ENCODE data around the gene ACOX3. TPM values are rescaled to one million over a fixed set of nuclear protein-coding genes. Genes with fewer than 3 reads are reported as not detected.

ACOX3 gene
- polyA plus RNA-seq, 1 experiment, result 7.9 TPM

DNA sequence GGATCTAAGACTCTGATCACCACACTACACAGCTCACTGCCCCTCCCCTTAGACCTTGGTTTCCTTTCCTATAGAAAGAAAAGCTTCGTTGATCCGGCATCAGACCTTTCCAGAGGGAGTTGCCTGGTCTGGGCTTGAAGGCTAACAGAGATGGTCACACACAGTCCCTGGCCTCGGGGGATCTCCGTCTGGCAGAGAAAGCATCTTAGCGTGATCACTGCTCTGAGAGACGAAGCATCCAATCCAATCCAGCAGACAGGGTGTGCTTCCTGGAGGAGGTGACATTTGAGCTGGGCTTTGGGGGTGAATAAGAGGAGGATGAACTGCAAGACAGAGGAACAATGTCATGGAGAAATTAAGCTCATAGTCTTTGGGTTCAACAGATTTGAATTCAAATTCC lies 121.5 kb downstream of the ACOX3 start:
- H3K9me3 ChIP-seq (ENCODE audit: control insufficient read depth, insufficient read depth, low read length), result peaks cover 13% of the 10 kb centered on the region
- no peak for DNase-seq (ENCODE audit: low read depth, low spot score)
- no peak overlapping the region for H3K27ac ChIP-seq (ENCODE audit: low read depth, low read length)
- TF ChIP-seq, protein P1, sequence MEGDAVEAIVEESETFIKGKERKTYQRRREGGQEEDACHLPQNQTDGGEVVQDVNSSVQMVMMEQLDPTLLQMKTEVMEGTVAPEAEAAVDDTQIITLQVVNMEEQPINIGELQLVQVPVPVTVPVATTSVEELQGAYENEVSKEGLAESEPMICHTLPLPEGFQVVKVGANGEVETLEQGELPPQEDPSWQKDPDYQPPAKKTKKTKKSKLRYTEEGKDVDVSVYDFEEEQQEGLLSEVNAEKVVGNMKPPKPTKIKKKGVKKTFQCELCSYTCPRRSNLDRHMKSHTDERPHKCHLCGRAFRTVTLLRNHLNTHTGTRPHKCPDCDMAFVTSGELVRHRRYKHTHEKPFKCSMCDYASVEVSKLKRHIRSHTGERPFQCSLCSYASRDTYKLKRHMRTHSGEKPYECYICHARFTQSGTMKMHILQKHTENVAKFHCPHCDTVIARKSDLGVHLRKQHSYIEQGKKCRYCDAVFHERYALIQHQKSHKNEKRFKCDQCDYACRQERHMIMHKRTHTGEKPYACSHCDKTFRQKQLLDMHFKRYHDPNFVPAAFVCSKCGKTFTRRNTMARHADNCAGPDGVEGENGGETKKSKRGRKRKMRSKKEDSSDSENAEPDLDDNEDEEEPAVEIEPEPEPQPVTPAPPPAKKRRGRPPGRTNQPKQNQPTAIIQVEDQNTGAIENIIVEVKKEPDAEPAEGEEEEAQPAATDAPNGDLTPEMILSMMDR (IDR thresholded peaks at IDR 0.05; ENCODE audit: low read depth, low read length), result no peak
- POLR2A ChIA-PET, result no interaction called here
- no peaks in the 10 kb centered on the region for H3K27me3 ChIP-seq (ENCODE audit: control insufficient read depth, insufficient read depth, low read length)
- CTCF ChIA-PET, result interaction anchor here (1.3 kb wide), 1 partner anchor 41 kb away, joined by 3 read pairs; no protein-coding TSS in a partner anchor
- H3K4me3 ChIP-seq (ENCODE audit: low read depth, low read length), result no peak overlapping the region

DNA sequence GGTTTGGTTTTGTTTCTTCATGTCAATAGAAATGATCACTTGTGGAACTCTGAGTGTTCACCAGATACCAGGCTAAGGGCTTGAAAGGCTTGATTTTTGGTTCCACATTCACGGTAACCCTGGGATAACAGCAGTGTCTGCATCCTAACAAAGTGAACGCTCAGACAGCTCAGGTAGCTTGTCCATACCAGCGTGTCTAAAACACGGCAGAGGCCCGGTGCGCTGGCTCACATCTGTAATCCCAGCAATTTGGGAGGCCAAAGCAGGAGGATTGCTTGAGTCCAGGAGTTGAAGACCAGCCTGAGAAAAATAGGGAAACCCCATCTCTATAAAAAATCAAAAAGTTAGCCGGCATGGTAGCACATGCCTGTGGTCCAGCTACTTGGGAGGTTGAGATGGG lies 122.0 kb downstream of the ACOX3 start:
- ChIA-PET CTCF (interaction anchor here (1.3 kb wide), 1 partner anchor 40 kb away, joined by 3 read pairs; no protein-coding TSS in a partner anchor), POLR2A (no interaction called here)
- Histone ChIP-seq H3K9me3 (ENCODE audit: control insufficient read depth, insufficient read depth, low read length) (peaks cover 10% of the 10 kb centered on the region), H3K4me3 (ENCODE audit: low read depth, low read length) (no peak overlapping the region), H3K27ac (ENCODE audit: low read depth, low read length) (no peak overlapping the region), H3K27me3 (ENCODE audit: control insufficient read depth, insufficient read depth, low read length) (no peaks in the 10 kb centered on the region)
- TF ChIP-seq, protein P1 (IDR thresholded peaks at IDR 0.05; ENCODE audit: low read depth, low read length), result no peak
- DNase-seq (ENCODE audit: low read depth, low spot score), result no peak

DNA sequence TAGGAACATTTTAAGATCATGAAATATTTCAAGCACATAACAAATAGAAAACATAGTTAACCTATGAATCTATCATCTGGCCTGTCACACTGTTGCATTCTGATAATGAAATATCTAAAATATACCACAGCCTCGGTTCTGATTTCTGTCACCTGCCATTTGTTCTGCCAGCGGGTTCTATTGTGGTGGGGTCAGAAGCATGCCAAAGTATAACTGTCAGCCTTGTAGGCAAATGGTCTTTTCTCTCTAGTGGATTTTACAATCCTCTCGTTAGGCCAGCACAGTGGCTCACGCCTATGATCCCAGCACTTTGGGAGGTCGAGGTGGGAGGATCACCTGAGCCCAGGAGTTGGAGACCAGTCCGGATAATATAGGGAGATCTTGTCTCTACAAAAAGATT lies 123.0 kb downstream of the ACOX3 start:
- DNase-seq (ENCODE audit: low read depth, low spot score), result no peak
- TF ChIP-seq, protein P1 (IDR thresholded peaks at IDR 0.05; ENCODE audit: low read depth, low read length), result no peak
- POLR2A ChIA-PET, result no interaction called here

DNA sequence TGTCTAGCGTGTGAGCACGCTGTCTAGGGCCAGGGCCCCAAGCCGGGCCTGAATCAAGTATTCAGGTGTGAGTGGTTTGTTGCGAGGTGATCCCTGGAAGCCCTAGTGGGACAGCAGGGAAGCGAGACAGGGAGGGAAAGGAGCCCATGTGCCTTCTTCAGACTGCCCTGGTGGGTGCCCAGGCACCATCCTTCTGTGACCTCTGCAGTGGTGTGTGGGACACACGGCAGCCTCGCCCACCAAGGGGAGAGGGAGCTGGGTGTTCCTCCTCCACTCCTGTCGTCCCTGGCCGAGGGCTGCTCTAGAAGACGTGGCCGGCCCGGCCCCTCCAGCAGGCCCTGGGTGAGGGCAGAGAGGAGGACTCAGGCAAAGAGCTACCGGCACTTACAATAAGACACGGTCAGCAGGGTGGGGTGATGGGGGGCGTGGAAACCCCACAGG lies 123.6 kb downstream of the ACOX3 start:
- no peak overlapping the region for H3K27ac ChIP-seq (ENCODE audit: low read depth, low read length)
- POLR2A ChIA-PET, result no interaction called here
- no peak for DNase-seq (ENCODE audit: low read depth, low spot score)
- no peak overlapping the region for H3K4me3 ChIP-seq (ENCODE audit: low read depth, low read length)
- H3K27me3 ChIP-seq (ENCODE audit: control insufficient read depth, insufficient read depth, low read length), result no peaks in the 10 kb centered on the region
- peaks cover 5% of the 10 kb centered on the region; the same call in 1 of the 2 replicates for H3K9me3 ChIP-seq (ENCODE audit: control insufficient read depth, insufficient read depth, low read length)
- TF ChIP-seq, protein P1 (IDR thresholded peaks at IDR 0.05; ENCODE audit: low read depth, low read length), result no peak
- CTCF ChIA-PET, result no interaction called here

More for the DNA sequence above, 123.0 kb downstream of the ACOX3 start:
- CTCF ChIA-PET, result no interaction called here
- Histone ChIP-seq H3K27ac (ENCODE audit: low read depth, low read length) (no peak overlapping the region), H3K9me3 (ENCODE audit: control insufficient read depth, insufficient read depth, low read length) (peaks cover 5% of the 10 kb centered on the region; the same call in 1 of the 2 replicates), H3K27me3 (ENCODE audit: control insufficient read depth, insufficient read depth, low read length) (no peaks in the 10 kb centered on the region), H3K4me3 (ENCODE audit: low read depth, low read length) (no peak overlapping the region)

Small RNAs within 50 kb of the gene (small RNA-seq; reads per million reads assigned to genes)
- not detected for gene RNA5SP152 (ENCODE audit: insufficient read length, low read depth)

Other genes starting within 250 kb of the ACOX3 start
- 0.98 and 1.4 TPM in 2 replicates for gene SH3TC1, start 241.4 kb downstream of the ACOX3 start, polyA plus RNA-seq (2011; rRNA removed)
- 16.3 and 19.7 TPM in 2 replicates for gene HTRA3, start 171.0 kb downstream of the ACOX3 start, polyA plus RNA-seq (2011; rRNA removed)
- gene TRMT44, start 54 bp upstream of the ACOX3 start, polyA plus RNA-seq (2011; rRNA removed), result 6.9 and 7.0 TPM in 2 replicates
- gene GPR78, start 139.7 kb upstream of the ACOX3 start, polyA plus RNA-seq (2011; rRNA removed), result 0.07 and 0.14 TPM in 2 replicates
- gene CPZ, start 152.0 kb upstream of the ACOX3 start, polyA plus RNA-seq (2011; rRNA removed), result 6.4 and 8.3 TPM in 2 replicates

Data from AG04450 (cell line).